NCI-H345 (cell line): ENCODE data around the gene PLAGL2.
A peak's percentile ranks its signal among the peaks of the same experiment; 100 is the strongest.
"Not testable (repeated sequence)": the region's sequence is repeated elsewhere in the genome, so short reads cannot be mapped to it uniquely, and the experiment has no call there.

Experiments used
- DNase-seq: peaks from one replicate; lab custom pipeline; 2025; lab: John Stamatoyannopoulos, UW

The PLAGL2 gene

GRCh38 chr20:32183947-32184635 is 23.5 kb downstream of the PLAGL2 start:
- no peak for DNase-seq

GRCh38 chr20:32181606-32182005 is 25.9 kb downstream of the PLAGL2 start:
- no peak for DNase-seq

GRCh38 chr20:32179934-32180333 is 27.6 kb downstream of the PLAGL2 start:
- DNase-seq, result no peak

- DNase-seq, result no peak
Observed at GRCh38 chr20:32179515-32179914, 28.0 kb downstream of the PLAGL2 start.

GRCh38 chr20:32177696-32178095 is 29.8 kb downstream of the PLAGL2 start:
- DNase-seq, result not testable (repeated sequence)

- no peak for DNase-seq
Observed at GRCh38 chr20:32168184-32168910, 39.2 kb downstream of the PLAGL2 start.

GRCh38 chr20:32167552-32167951 is 40.0 kb downstream of the PLAGL2 start:
- no peak for DNase-seq

GRCh38 chr20:32165836-32166545 is 41.6 kb downstream of the PLAGL2 start:
- no peak for DNase-seq

- DNase-seq, result no peak
Observed at GRCh38 chr20:32164984-32165735, 42.4 kb downstream of the PLAGL2 start.

GRCh38 chr20:32163951-32164350 is 43.6 kb downstream of the PLAGL2 start:
- DNase-seq, result no peak

- DNase-seq, result no peak
Observed at GRCh38 chr20:32162351-32162750, 45.2 kb downstream of the PLAGL2 start.

GRCh38 chr20:32160341-32160740 is 47.2 kb downstream of the PLAGL2 start:
- DNase-seq, result no peak

- no peak for DNase-seq
Observed at GRCh38 chr20:32159766-32160221, 47.7 kb downstream of the PLAGL2 start.

- DNase-seq, result no peak
Observed at GRCh38 chr20:32158943-32159660, 48.4 kb downstream of the PLAGL2 start.

- no peak for DNase-seq
Observed at GRCh38 chr20:32158351-32158750, 49.2 kb downstream of the PLAGL2 start.

- no peak for DNase-seq
Observed at GRCh38 chr20:32157611-32158010, 49.9 kb downstream of the PLAGL2 start.

- DNase-seq, result peak; percentile 25
Observed at GRCh38 chr20:32155017-32155981, 52.2 kb downstream of the PLAGL2 start.

GRCh38 chr20:32153771-32154170 is 53.8 kb downstream of the PLAGL2 start:
- DNase-seq, result no peak

- DNase-seq, result no peak
Observed at GRCh38 chr20:32153156-32153665, 54.3 kb downstream of the PLAGL2 start.
